Fibroblast of lung (primary cell): ENCODE results near the gene MEMO1.
"Not testable (repeated sequence)": the region's sequence is repeated elsewhere in the genome, so short reads cannot be mapped to it uniquely, and the experiment has no call there.

Experiments
- EZH2 ChIP-seq: IDR thresholded peaks from 2 replicates; pipeline ENCODE4 v1.5.1; 2012; ENCODE audit warnings: low read length, control low read depth, mild to moderate bottlenecking; ENCODE audit errors: missing control alignments
- TF ChIP-seq, protein P1 (sequence below), 2 donors: IDR thresholded peaks in 1 of 2; conservative IDR thresholded peaks in 1 of 2; 1 replicate in 1 of 2; 2 replicates in 1 of 2; pipeline ENCODE4 v1.5.1; 2011 to 2012; ENCODE audit warnings: low read length in 2 of 2, control low read depth in 1 of 2, inconsistent platforms in 1 of 2, low read depth in 1 of 2, mild to moderate bottlenecking in 1 of 2

DNA sequence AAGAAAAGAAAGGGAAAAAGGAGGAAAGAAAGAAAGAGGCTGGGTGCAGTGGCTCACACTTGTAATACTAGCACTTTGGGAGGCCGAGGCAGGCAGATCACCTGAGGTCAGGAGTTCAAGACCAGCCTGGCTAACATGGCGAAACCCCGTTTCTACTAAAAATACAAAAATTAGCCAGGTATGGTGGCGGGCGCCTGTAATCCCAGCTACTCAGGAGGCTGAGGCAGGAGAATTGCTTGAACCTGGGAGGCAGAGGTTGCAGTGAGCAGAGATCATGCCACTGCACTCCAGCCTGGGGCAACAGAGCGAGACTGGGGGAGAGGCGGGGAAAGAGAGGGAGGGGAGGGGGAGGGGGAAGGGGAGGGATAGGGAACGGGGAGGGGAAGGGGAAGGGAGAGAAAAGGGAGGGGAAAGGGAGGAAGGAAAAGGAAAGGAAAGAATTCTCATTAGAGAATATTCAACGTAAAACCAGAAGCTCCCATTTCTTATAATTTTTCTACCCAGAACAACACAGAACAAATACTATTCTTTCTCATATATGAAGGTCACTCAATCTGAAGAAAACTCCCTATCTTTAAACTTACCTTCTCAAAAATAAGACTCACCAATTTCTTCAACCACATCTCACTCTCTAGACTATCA lies 147.7 kb downstream of the MEMO1 start:
- TF ChIP-seq, protein P1, sequence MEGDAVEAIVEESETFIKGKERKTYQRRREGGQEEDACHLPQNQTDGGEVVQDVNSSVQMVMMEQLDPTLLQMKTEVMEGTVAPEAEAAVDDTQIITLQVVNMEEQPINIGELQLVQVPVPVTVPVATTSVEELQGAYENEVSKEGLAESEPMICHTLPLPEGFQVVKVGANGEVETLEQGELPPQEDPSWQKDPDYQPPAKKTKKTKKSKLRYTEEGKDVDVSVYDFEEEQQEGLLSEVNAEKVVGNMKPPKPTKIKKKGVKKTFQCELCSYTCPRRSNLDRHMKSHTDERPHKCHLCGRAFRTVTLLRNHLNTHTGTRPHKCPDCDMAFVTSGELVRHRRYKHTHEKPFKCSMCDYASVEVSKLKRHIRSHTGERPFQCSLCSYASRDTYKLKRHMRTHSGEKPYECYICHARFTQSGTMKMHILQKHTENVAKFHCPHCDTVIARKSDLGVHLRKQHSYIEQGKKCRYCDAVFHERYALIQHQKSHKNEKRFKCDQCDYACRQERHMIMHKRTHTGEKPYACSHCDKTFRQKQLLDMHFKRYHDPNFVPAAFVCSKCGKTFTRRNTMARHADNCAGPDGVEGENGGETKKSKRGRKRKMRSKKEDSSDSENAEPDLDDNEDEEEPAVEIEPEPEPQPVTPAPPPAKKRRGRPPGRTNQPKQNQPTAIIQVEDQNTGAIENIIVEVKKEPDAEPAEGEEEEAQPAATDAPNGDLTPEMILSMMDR (conservative IDR thresholded peaks at IDR 0.05 in 1 of 2, IDR thresholded peaks at IDR 0.05 in 1 of 2; ENCODE audit: low read depth in 1 of 2, low read length in 2 of 2): not testable (repeated sequence)
- not testable (repeated sequence) for TF ChIP-seq EZH2
